SW480 (cell line): ENCODE measurements around the gene PIEZO1.
"Not testable (repeated sequence)": the region's sequence is repeated elsewhere in the genome, so short reads cannot be mapped to it uniquely, and the experiment has no call there.

ENCODE experiments used
- DNase-seq: peaks from one replicate; pipeline ENCODE4 v3.0.0-alpha.2; 2016; ENCODE audit warnings: low spot score

Gene PIEZO1

DNA sequence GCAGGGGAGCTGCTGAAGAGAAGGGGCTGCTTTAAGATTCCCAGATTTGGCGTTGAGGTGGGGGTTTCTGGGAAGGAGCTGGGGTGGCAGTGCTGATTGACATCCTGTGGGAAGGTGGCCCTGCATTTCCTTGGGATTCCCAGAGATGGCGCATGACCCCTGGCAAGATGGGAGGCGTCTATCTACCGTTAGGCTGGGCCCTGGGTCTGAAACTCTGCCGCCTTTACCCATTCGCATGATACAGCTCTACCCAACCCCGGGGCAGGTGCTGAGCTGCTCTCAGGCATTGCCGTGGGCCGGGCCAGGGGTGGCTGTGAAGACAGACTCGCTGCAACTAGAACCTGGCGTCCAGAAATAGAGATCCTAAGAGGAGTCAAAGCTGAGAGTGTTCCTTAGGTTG lies 112.2 kb downstream of the PIEZO1 start:
- DNase-seq: no peak

DNA sequence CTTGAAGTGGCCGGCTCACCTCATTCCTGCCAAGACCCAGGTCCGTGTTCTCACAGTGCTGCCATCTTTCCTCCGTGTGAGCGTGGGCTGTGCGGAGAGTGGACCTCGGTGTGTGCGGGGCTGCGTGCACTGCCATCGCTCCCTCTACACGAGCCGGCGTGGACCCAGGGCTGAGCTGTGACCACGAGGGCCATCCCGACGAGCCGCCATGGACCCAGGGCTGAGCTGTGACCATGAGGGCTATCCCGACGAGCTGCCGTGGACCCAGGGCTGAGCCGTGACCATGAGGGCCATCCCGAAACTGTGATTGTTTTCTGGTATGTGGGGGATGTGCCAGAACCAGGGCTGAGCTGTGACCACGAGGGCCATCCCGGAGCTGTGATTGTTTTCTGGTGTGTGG lies 113.2 kb downstream of the PIEZO1 start:
- DNase-seq: no peak

DNA sequence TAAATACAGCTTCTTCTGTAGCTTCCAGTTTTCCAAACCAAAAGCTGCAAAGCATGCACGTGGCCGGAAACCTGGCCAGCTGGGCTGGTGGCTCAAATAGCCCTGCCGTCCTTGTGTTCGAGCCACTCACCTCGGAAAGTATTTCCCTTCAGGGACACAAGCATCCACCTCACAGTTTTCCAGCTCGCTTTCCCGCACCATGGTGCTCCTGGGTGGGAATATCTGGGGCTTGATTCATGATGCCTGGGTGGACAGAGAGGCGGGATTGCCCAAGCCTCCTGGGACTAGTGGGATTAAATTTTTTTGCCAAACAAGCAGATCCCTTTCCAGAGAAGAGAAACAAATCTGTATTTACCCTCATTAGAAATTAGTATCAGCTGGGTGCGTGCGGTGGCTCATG lies 115.0 kb downstream of the PIEZO1 start:
- no peak for DNase-seq

DNA sequence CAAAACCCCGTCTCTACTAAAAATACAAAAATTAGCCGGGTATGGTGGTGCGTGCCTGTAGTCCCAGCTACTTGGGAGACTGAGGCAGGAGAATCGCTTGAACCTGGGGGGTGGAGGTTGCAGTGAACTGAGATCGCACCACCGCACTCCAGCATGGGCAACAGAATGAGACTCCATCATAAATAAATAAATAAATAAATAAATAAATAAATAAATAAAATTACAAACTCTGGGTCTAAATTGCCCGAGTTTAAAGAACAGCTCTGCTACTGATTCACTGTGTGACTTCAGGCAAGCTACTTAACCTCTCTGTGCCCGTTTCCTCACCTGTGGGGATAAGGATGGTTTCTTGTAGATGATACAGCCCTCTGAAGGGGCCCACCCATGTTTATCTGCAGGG lies 115.5 kb downstream of the PIEZO1 start:
- not testable (repeated sequence) for DNase-seq

DNA sequence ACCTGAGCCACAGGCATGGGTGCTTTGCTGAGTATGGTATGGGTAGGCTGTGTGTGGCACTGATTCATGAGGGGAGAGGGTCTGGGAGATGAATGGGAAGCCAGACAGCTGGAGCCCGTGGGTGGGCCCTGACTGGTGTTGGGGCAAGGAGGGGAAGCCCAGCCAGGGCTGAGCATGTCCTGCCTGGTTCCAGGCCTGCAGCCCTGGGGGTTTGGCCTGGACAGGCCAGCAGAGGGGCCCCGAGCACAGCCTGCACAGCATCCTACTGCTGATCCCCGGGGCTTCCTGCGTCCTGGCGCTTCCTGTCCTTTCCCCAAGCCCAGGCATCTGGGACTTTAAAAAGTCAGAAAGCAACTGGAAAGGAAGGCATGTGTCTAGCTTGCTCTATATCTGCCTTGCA lies 117.6 kb downstream of the PIEZO1 start:
- no peak for DNase-seq

DNA sequence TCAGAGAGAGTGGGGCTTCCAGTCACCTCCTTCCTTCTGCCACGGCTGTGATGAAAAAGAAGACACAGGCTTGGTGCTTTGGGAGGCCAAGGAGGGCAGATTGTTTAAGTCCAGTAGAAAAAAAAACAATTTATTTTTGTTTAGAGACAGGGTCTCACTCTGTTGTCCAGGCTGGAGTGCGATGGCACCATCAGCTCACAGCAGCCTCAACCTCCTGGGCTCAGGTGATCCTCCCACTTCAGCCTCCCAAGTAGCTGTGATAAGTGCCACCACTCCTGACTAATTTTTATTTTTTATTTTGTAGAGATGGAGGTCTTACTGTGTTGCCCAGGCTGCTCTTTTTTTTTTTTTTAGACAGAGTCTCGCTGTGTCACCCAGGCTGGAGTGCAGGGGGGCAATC lies 119.5 kb downstream of the PIEZO1 start:
- DNase-seq: no peak
